ENCODE measurements around the gene CHIA. TPM values are rescaled to one million over a fixed set of nuclear protein-coding genes. Genes with fewer than 3 reads are reported as not detected.
A peak's percentile ranks its signal among the peaks of the same experiment; 100 is the strongest.
"Not testable (repeated sequence)": the region's sequence is repeated elsewhere in the genome, so short reads cannot be mapped to it uniquely, and the experiment has no call there.

CHIA gene
- total RNA-seq, 1 donor from 2014 or later = not detected

GRCh38 chr1:111280267-111280666 lies 10.4 kb upstream of the CHIA start:
- intact Hi-C loops (cut with micrococcal nuclease) = no loop called here
- DNase-seq (no peak), ATAC-seq (no peak)

- intact Hi-C loops (cut with micrococcal nuclease) = no loop called here
- ATAC-seq = no peak
- no peak for DNase-seq
Observed at GRCh38 chr1:111281411-111281810, 9.2 kb upstream of the CHIA start.

DNA sequence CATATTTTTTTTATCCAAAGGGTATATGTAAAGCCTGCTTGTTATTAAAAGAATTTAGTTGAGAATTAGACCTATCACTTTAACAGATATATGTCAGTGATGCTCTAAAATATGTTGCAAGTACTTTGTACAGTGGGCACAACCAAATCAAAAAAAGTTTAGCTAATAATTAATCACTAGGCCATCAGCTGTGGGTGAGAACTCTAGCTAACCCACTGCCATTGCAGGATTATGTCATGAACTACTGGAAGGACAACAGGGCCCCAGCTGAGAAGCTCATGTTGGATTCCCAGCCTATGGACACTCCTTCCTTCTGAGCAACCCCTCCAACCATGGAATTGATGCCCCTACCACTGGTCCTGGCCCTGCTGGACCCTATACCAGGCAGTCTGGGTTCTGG lies 6.8 kb upstream of the CHIA start:
- DNase-seq = no peak
- intact Hi-C loops (cut with micrococcal nuclease) = no loop called here
- no peak for ATAC-seq

GRCh38 chr1:111285879-111286278 lies 4.8 kb upstream of the CHIA start:
- intact Hi-C loops (cut with micrococcal nuclease) = no loop called here
- ATAC-seq = no peak
- DNase-seq = no peak

- DNase-seq (no peak), ATAC-seq (no peak)
- intact Hi-C loops (cut with micrococcal nuclease) = no loop called here
Observed at GRCh38 chr1:111286912-111287311, 3.7 kb upstream of the CHIA start.

GRCh38 chr1:111289371-111289770 lies 1.3 kb upstream of the CHIA start:
- intact Hi-C loops (cut with micrococcal nuclease) = no loop called here
- no peak for ATAC-seq
- no peak for DNase-seq

GRCh38 chr1:111290104-111290503 lies 547 bp upstream of the CHIA start:
- intact Hi-C loops (cut with micrococcal nuclease) = no loop called here
- DNase-seq (no peak), ATAC-seq (no peak)

- ATAC-seq (no peak), DNase-seq (no peak)
- intact Hi-C loops (cut with micrococcal nuclease) = no loop called here
Observed at GRCh38 chr1:111294390-111294789, 3.7 kb downstream of the CHIA start.

DNA sequence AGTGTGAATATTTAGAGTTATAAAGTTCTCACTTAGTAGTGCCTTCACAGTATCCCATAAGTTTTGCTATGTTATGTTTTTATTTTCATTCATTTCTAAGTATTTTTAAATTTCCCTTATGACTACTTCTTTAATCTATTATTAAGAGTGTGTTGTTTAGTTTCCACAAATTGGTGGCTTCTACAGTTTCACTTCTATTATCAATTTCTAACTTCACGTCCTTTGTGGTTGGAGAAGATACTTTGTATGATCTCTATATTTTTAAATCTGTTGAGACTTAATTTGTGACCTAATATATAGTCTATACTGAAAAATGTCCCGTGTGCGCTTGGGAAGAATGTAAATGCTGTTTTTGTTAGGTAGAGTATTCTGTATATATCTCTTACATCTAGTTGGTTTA lies 11.7 kb downstream of the CHIA start:
- no peak for DNase-seq
- ATAC-seq = no peak
- intact Hi-C loops (cut with micrococcal nuclease) = no loop called here

GRCh38 chr1:111309690-111310089 lies 19.0 kb downstream of the CHIA start:
- intact Hi-C loops (cut with micrococcal nuclease) = no loop called here
- no peak for DNase-seq
- no peak for ATAC-seq

- DNase-seq = no peak
- ATAC-seq = no peak
- intact Hi-C loops (cut with micrococcal nuclease) = no loop called here
Observed at GRCh38 chr1:111318523-111318922, 27.9 kb downstream of the CHIA start.

- intact Hi-C loops (cut with micrococcal nuclease) = no loop called here
- no peak for ATAC-seq
- peak; percentile 26 for DNase-seq
Observed at GRCh38 chr1:111320066-111320879, 29.6 kb downstream of the CHIA start.

DNA sequence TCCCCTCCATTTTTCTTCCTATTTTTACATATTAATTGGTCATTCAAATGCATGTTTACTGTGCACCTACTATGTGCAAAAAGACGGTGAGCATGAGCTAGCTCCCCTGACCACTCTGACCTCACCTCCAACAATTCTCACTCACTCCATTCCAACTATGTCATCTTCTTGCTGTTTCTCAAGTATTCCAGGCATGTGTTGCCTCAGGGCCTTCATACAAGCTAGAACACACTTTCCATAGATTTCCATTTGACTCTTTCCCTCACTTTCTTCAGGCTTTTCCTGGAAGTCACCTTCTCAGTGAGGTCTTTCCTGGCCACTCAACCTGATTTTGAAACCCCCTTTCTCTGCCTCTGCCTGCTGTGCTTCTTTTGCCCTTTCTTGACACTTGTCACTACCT lies 32.6 kb downstream of the CHIA start:
- no peak for DNase-seq
- intact Hi-C loops (cut with micrococcal nuclease) = no loop called here
- no peak for ATAC-seq

DNA sequence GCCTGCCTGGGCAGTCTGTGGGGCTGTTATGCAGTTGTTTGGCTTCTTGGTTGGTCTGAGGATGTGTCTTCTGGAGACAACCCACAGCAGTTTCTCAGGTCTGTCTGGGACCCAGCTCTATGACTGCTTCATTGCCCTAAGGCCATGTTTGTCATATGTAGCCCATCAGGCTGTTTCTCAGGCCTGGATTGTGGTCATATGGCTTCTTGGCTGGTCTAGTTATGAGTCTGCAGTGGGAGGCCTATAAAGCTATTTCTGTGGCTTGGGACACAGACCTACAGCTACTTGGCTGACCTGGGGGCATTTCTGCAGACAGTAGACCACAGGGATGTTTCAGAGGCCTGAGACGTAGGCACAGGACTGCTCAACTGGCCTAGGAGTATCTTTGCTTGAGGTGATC lies 41.5 kb downstream of the CHIA start:
- no peak for ATAC-seq
- DNase-seq = no peak
- intact Hi-C loops (cut with micrococcal nuclease) = loop anchor here (10.0 kb wide), 1 partner anchor 107 kb away; the partner anchor contains the start of gene CHI3L2

- ATAC-seq (peak; percentile 64), DNase-seq (no peak)
- intact Hi-C loops (cut with micrococcal nuclease) = loop anchor here (10.0 kb wide), 1 partner anchor 109 kb away; the partner anchor contains the start of gene CHI3L2
Observed at GRCh38 chr1:111334169-111334568, 43.5 kb downstream of the CHIA start.

DNA sequence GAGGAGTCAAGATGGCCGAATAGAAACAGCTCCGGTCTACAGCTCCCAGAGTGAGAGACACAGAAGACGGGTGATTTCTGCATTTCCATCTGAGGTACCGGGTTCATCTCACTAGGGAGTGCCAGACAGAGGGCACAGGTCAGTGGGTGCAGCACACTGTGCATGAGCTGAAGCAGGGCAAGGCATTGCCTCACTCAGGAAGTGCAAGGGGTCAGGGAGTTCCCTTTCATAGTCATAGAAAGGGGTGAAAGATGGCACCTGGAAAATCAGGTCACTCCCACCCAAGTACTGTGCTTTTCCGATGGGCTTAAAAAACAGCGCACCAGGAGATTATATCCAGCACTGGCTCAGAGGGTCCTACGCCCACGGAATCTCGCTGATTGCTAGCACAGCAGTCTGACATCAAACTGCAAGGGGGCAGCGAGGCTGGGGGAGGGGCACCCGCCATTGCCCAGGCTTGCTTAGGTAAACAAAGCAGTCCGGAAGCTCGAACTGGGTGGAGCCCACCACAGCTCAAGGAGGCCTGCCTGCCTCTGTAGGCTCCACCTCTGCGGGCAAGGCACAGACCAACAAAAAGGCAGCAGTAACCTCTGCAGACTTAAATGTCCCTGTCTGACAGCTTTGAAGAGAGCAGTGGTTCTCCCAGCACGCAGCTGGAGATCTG lies 44.7 kb downstream of the CHIA start:
- DNase-seq, ATAC-seq: not testable (repeated sequence)
- intact Hi-C loops (cut with micrococcal nuclease) = loop anchor here (10.0 kb wide), 1 partner anchor 111 kb away; the partner anchor contains the start of gene CHI3L2

GRCh38 chr1:111338849-111339248 lies 48.2 kb downstream of the CHIA start:
- intact Hi-C loops (cut with micrococcal nuclease) = loop anchor here (10.0 kb wide), 1 partner anchor 114 kb away; the partner anchor contains the start of gene CHI3L2
- DNase-seq, ATAC-seq: not testable (repeated sequence)

DNA sequence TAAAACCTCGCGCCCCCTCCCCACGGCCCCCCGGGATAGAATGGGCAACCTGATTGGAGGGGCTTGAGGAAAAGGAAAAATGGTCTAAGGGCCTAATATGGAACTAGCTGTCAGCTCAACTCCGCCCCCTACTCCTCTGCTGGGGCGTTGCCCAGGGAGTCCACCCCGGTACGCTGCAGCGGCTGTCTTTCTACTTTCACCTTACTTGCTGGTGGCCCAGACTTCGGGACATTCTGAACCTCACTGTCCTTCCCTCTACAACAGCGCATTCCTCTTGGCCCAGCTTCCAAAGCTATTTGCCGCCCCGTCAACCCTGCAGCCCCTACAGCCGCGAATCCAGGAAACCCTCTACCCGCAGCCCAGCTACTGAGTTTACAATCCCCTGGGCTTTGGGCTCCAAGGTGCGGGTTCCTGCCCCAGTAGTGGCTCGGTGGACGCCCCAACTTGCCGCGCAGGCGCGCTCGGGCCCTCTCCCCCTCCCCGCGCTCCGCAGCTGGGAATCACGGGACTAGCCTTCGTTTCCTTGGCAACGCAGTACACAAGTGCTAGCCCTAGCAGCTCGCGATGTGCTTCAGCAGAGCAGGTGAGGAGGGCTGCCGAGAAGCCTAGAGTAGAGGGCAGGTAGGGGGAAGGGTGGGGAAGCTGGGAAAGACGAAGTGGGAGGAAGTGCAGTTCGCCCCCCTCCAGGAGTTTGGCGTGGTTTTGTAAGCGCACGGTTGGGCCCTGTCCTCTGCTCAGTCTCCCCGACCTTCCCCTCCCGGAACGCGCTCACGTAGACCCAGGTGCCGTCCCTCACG lies 55.6 kb downstream of the CHIA start:
- intact Hi-C loops (cut with micrococcal nuclease) = no loop called here
- DNase-seq (peak; percentile 89), ATAC-seq (peak; percentile 98)

DNA sequence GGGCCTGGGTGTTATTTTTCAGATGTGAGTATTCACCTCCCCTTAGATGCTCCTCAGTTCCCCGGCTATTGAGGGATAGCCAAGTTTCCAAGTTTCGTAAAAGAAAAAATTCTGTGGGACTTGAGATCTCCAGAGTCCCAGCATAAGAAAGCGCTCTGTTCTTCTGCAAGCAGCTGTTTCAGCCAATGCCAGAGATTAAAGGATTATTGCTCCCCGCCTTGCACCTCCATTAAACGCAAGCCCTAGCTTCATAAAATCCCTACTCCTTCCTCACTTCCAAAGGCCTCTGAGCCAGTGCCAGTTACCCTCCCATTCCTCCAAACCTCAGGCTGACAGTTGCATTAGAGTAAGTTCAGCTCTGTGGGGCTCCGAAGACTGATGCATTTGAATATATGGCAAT lies 56.4 kb downstream of the CHIA start:
- intact Hi-C loops (cut with micrococcal nuclease) = no loop called here
- DNase-seq = no peak
- ATAC-seq = no peak

GRCh38 chr1:111351700-111352099 lies 61.0 kb downstream of the CHIA start:
- intact Hi-C loops (cut with micrococcal nuclease) = no loop called here
- DNase-seq (no peak), ATAC-seq (no peak)

Measured in left ventricle myocardium superior (tissue), 1 donor.